SK-N-SH (cell line): ENCODE results near the gene FOXO4. TPM values are rescaled to one million over a fixed set of nuclear protein-coding genes. Genes with fewer than 3 reads are reported as not detected.

Source experiments
- CTCF ChIA-PET: fragments of 300-600, 350-600 bp; formaldehyde crosslinking; extraction: SDS; loops from one replicate; lab custom pipeline; 2021; lab: Yijun Ruan, JAX
- POLR2A ChIA-PET: fragments of 350-600 bp; sonication (Branson Sonifier 250); formaldehyde crosslinking; extraction: SDS; loops from one replicate; lab custom pipeline; 2020; ENCODE audit warnings: antibody characterized with exemption, inconsistent platforms; lab: Yijun Ruan, JAX
- DNase-seq: peaks from one replicate; pipeline ENCODE4 v3.0.0; 2012
- H2AFZ ChIP-seq: fragments of 200-600 bp; sonication (generic); 2 replicates; pipeline ENCODE4 v1.8.1; 2016; ENCODE audit warnings: antibody characterized with exemption, mild to moderate bottlenecking, low read depth
- H3F3A ChIP-seq: fragments of 200-600 bp; sonication (generic); replicated peaks from 2 replicates; pipeline ENCODE3; 2016; ENCODE audit warnings: antibody characterized with exemption, mild to moderate bottlenecking; ENCODE audit not compliant: insufficient read depth
- H3K27ac ChIP-seq, 2 experiments: fragments of 200-500 bp in 1 of 2; fragments of 200-600 bp in 1 of 2; sonication (Bioruptor generic) in 1 of 2; sonication (generic), shearing (Covaris generic) in 1 of 2; 2 replicates each; pipeline versions ENCODE4 v1.5.1 to v1.6.1; 2014 to 2016; ENCODE audit warnings: low read depth in 2 of 2, inconsistent platforms in 1 of 2, low read length in 1 of 2, mild to moderate bottlenecking in 1 of 2, mixed read lengths in 1 of 2
- H3K27me3 ChIP-seq: fragments of 200-600 bp; sonication (generic), shearing (Covaris generic); 2 replicates; pipeline ENCODE4 v1.6.1; 2016; ENCODE audit warnings: mixed run types; ENCODE audit not compliant: insufficient read depth
- H3K36me3 ChIP-seq, 2 experiments: fragments of 200-500 bp in 1 of 2; fragments of 200-600 bp in 1 of 2; sonication (Bioruptor generic) in 1 of 2; sonication (generic) in 1 of 2; replicated peaks in 1 of 2; 2 replicates each; pipeline versions ENCODE3 to v1.5.1; 2014 to 2016; ENCODE audit warnings: low read length in 1 of 2, mild to moderate bottlenecking in 1 of 2; ENCODE audit not compliant: insufficient read depth in 2 of 2, control insufficient read depth in 1 of 2
- H3K4me1 ChIP-seq, 2 experiments: fragments of 200-500 bp in 1 of 2; fragments of 200-600 bp in 1 of 2; sonication (Bioruptor generic) in 1 of 2; sonication (generic), shearing (Covaris generic) in 1 of 2; 2 replicates each; pipeline versions ENCODE4 v1.5.1 to v1.6.1; 2014 to 2016; ENCODE audit warnings: low read depth in 1 of 2, low read length in 1 of 2, mixed run types in 1 of 2; ENCODE audit not compliant: insufficient read depth in 2 of 2, control insufficient read depth in 1 of 2
- H3K4me2 ChIP-seq: fragments of 200-600 bp; sonication (generic), shearing (Covaris generic); 2 replicates; pipeline ENCODE4 v1.6.1; 2017; ENCODE audit warnings: mixed run types
- H3K4me3 ChIP-seq, 2 experiments: fragments of 200-500 bp in 1 of 2; fragments of 200-600 bp in 1 of 2; sonication (Bioruptor generic) in 1 of 2; sonication (generic), shearing (Covaris generic) in 1 of 2; 2 replicates each; pipeline versions ENCODE4 v1.5.1 to v1.8.1; 2014 to 2016; ENCODE audit warnings: low read depth in 2 of 2, inconsistent platforms in 1 of 2, low read length in 1 of 2, mild to moderate bottlenecking in 1 of 2, mixed read lengths in 1 of 2, moderate library complexity in 1 of 2
- H3K79me2 ChIP-seq: fragments of 200-600 bp; sonication (generic); 2 replicates; pipeline ENCODE4 v1.8.1; 2017; ENCODE audit warnings: mild to moderate bottlenecking; ENCODE audit not compliant: insufficient read depth
- H3K9ac ChIP-seq: fragments of 200-600 bp; sonication (generic); 2 replicates; pipeline ENCODE4 v1.6.1; 2017; ENCODE audit warnings: mixed run types
- H3K9me2 ChIP-seq: fragments of 200-600 bp; sonication (generic); 2 replicates; pipeline ENCODE4 v1.6.1; 2017; ENCODE audit warnings: mixed run types
- H3K9me3 ChIP-seq: fragments of 200-600 bp; sonication (generic); 2 replicates; pipeline ENCODE4 v1.6.1; 2017; ENCODE audit warnings: mixed run types, mild to moderate bottlenecking, moderate library complexity
- H4K20me1 ChIP-seq: fragments of 200-600 bp; sonication (generic); 2 replicates; pipeline ENCODE4 v1.6.1; 2017; ENCODE audit warnings: mild to moderate bottlenecking, mixed run types; ENCODE audit not compliant: insufficient read depth
- FOSL2 ChIP-seq: IDR thresholded peaks from 2 replicates; pipeline ENCODE4 v1.4.0; 2012; ENCODE audit warnings: low read depth, mild to moderate bottlenecking, moderate library complexity, borderline replicate concordance
- FOXM1 ChIP-seq: IDR thresholded peaks from 2 replicates; pipeline ENCODE4 v1.4.0; 2012; ENCODE audit warnings: low read depth, mild to moderate bottlenecking
- GABPA ChIP-seq: IDR thresholded peaks from 2 replicates; pipeline ENCODE4 v1.4.0; 2012; ENCODE audit warnings: low read depth, mild to moderate bottlenecking
- IRF3 ChIP-seq: fragments of 150-350 bp; IDR thresholded peaks from 2 replicates; pipeline ENCODE4 v1.6.1; 2016; ENCODE audit warnings: mild to moderate bottlenecking, low read depth, low read length
- JUND ChIP-seq: IDR thresholded peaks from 2 replicates; pipeline ENCODE4 v1.4.0; 2012
- MEF2A ChIP-seq: IDR thresholded peaks from 2 replicates; pipeline ENCODE4 v1.4.0; 2012; ENCODE audit warnings: low read depth, borderline replicate concordance
- RAD21 ChIP-seq: IDR thresholded peaks from 2 replicates; pipeline ENCODE4 v1.6.1; 2012; ENCODE audit warnings: mild to moderate bottlenecking, low read length
- RCOR1 ChIP-seq: fragments of 150-350 bp; IDR thresholded peaks from 2 replicates; pipeline ENCODE4 v1.6.1; 2017; ENCODE audit warnings: antibody characterized with exemption, low read length
- RFX5 ChIP-seq: IDR thresholded peaks from 2 replicates; pipeline ENCODE4 v1.6.1; 2012; ENCODE audit warnings: mild to moderate bottlenecking, improper control_type of control experiment, low read length
- RXRA ChIP-seq: IDR thresholded peaks from 2 replicates; pipeline ENCODE4 v1.4.0; 2012; ENCODE audit warnings: low read depth, mild to moderate bottlenecking, borderline replicate concordance
- SIN3A ChIP-seq: IDR thresholded peaks from 2 replicates; pipeline ENCODE4 v1.6.1; 2012; ENCODE audit warnings: low read depth, mild to moderate bottlenecking, low read length, moderate library complexity, borderline replicate concordance
- SMC3 ChIP-seq: IDR thresholded peaks from 2 replicates; pipeline ENCODE4 v1.6.1; 2012; ENCODE audit warnings: low read depth, low read length, improper control_type of control experiment
- TCF12 ChIP-seq: IDR thresholded peaks from 2 replicates; pipeline ENCODE4 v1.4.0; 2012
- TEAD4 ChIP-seq: IDR thresholded peaks from 2 replicates; pipeline ENCODE4 v1.4.0; 2012; ENCODE audit warnings: mild to moderate bottlenecking, borderline replicate concordance; ENCODE audit not compliant: insufficient read depth
- WGBS: methylation state at CpG from one replicate; pipeline ENCODE4 v1.1.6; 2017; ENCODE audit warnings: low lambda C conversion rate; 5-methylcytosine and 5-hydroxymethylcytosine counted together
- polyA plus RNA-seq, 3 experiments: library from polyadenylated mRNA; depleted of rRNA; stranded (reverse); fragments of >200 nt; gene quantifications; 2 replicates each; pipeline ENCODE4 v1.2.3, GENCODE V29; 2012
- TF ChIP-seq, protein P1 (sequence below): fragments of 150-350 bp; IDR thresholded peaks from 2 replicates; pipeline ENCODE4 v1.6.1; 2017; ENCODE audit warnings: antibody characterized with exemption, low read length, low read depth, borderline replicate concordance
- TF ChIP-seq, protein P2 (sequence below): IDR thresholded peaks from 2 replicates; pipeline ENCODE4 v1.4.0; 2012; ENCODE audit warnings: low read depth, borderline replicate concordance
- TF ChIP-seq, protein P3 (sequence below): IDR thresholded peaks from 2 replicates; pipeline ENCODE4 v1.4.0; 2012; ENCODE audit warnings: low read depth

The FOXO4 gene
- polyA plus RNA-seq, 1 of the 3 experiments (the other 2 are of a cell fraction), result 1.9 TPM

DNA sequence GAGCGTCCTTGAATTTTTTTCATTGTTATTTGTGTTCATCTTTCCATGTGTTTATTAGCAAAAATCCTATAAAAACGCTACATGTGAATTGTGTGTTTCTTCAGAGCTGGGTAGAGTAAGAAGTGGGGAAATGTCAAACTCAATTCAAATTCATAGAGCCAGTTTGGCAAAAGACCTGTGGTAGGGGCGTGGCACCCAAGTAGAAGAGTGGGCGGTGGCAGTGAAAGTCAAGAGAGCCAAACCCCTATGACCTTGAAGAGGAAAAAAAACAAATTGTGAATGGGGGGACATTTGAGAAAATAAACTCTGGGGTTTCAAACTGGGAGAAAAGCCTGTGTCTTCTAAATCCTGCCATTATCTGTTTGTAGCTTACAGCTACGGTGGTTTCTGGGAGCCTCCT is 4.4 kb upstream of the FOXO4 start:
- WGBS, result 53% methylated on average over 5 of the region's 5 CpGs
- H3K9me3 ChIP-seq, result no peaks in the 10 kb centered on the region
- peaks cover 0 to 7% of the 10 kb centered on the region in 2 experiments; a peak in 1 of 4 replicates for H3K4me1 ChIP-seq
- no peaks in the 10 kb centered on the region for H3K36me3 ChIP-seq
- H3K27ac ChIP-seq, result no peak overlapping the region
- no peak overlapping the region for H3K9ac ChIP-seq
- H3K9me2 ChIP-seq, result no peaks in the 10 kb centered on the region
- TF ChIP-seq FOSL2, result no peak
- no peak for TF ChIP-seq MEF2A
- TF ChIP-seq, protein P1, sequence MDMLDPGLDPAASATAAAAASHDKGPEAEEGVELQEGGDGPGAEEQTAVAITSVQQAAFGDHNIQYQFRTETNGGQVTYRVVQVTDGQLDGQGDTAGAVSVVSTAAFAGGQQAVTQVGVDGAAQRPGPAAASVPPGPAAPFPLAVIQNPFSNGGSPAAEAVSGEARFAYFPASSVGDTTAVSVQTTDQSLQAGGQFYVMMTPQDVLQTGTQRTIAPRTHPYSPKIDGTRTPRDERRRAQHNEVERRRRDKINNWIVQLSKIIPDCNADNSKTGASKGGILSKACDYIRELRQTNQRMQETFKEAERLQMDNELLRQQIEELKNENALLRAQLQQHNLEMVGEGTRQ, result no peak
- TF ChIP-seq TCF12, result no peak
- TF ChIP-seq FOXM1, result no peak
- no peak for TF ChIP-seq GABPA
- TF ChIP-seq IRF3, result no peak
- no peak for TF ChIP-seq JUND
- TF ChIP-seq RXRA, result no peak
- no peak for TF ChIP-seq SMC3
- no peak for TF ChIP-seq RAD21
- TF ChIP-seq RCOR1, result no peak
- TF ChIP-seq SIN3A, result no peak
- TF ChIP-seq, protein P2, sequence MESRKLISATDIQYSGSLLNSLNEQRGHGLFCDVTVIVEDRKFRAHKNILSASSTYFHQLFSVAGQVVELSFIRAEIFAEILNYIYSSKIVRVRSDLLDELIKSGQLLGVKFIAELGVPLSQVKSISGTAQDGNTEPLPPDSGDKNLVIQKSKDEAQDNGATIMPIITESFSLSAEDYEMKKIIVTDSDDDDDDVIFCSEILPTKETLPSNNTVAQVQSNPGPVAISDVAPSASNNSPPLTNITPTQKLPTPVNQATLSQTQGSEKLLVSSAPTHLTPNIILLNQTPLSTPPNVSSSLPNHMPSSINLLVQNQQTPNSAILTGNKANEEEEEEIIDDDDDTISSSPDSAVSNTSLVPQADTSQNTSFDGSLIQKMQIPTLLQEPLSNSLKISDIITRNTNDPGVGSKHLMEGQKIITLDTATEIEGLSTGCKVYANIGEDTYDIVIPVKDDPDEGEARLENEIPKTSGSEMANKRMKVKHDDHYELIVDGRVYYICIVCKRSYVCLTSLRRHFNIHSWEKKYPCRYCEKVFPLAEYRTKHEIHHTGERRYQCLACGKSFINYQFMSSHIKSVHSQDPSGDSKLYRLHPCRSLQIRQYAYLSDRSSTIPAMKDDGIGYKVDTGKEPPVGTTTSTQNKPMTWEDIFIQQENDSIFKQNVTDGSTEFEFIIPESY, result no peak
- TF ChIP-seq, protein P3, sequence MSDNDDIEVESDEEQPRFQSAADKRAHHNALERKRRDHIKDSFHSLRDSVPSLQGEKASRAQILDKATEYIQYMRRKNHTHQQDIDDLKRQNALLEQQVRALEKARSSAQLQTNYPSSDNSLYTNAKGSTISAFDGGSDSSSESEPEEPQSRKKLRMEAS, result no peak
- no peak for TF ChIP-seq TEAD4
- TF ChIP-seq RFX5, result no peak
- no peak overlapping the region for H2AFZ ChIP-seq
- no peaks in the 10 kb centered on the region for H4K20me1 ChIP-seq
- H3K4me3 ChIP-seq, result no peak overlapping the region
- no peaks in the 10 kb centered on the region for H3F3A ChIP-seq
- no peaks in the 10 kb centered on the region for H3K79me2 ChIP-seq
- H3K4me2 ChIP-seq, result no peak overlapping the region
- H3K27me3 ChIP-seq, result no peaks in the 10 kb centered on the region
- ChIA-PET CTCF (interaction anchor here (1.4 kb wide), 1 partner anchor 10 kb away, joined by 6 read pairs; no protein-coding TSS in a partner anchor), POLR2A (no interaction called here)
- no peak for DNase-seq
